A549 (cell line): Measurements from ENCODE around the gene APLP2. TPM values are rescaled to one million over a fixed set of nuclear protein-coding genes. Genes with fewer than 3 reads are reported as not detected.

Source experiments
- ATAC-seq, 2 experiments: fragments of 200-7000 bp in 1 of 2; fragments of >200 bp in 1 of 2; cut with Nextera tagmentation in 1 of 2; cut with Tn5 transposase in 1 of 2; 3 replicates each; pipeline versions ENCODE4 v1.8.0 to v1.9.1; 2018 to 2020; ENCODE audit warnings: mild to moderate bottlenecking in 1 of 2, moderate library complexity in 1 of 2
- CTCF ChIA-PET: fragments of 300-600 bp; sonication (Branson Sonifier 250); formaldehyde crosslinking; extraction: SDS; loops from one replicate; lab custom pipeline; 2021; ENCODE audit warnings: antibody characterized with exemption, inconsistent platforms; lab: Yijun Ruan, JAX
- POLR2A ChIA-PET: fragments of 350-600 bp; formaldehyde crosslinking; extraction: SDS; loops from one replicate; lab custom pipeline; 2021; ENCODE audit warnings: antibody characterized with exemption, inconsistent platforms; lab: Yijun Ruan, JAX
- DNase-seq, 2 experiments: peaks; one replicate each; pipeline versions ENCODE4 v3.0.0 to v3.0.0-alpha.2; 2011 to 2016; ENCODE audit warnings: low read depth in 1 of 2, low spot score in 1 of 2
- FAIRE-seq: peaks from 2 replicates; lab custom pipeline; 2011; peaks lifted over from hg19 to GRCh38; lab: Jason Lieb, UNC
- H3K27ac ChIP-seq, 2 experiments: fragments of >200 bp; sonication (Bioruptor Twin); formaldehyde crosslinking; 3 replicates each; pipeline ENCODE4 v1.5.1; 2016 to 2017
- H3K4me1 ChIP-seq: fragments of >200 bp; sonication (Bioruptor Twin); formaldehyde crosslinking; 3 replicates; pipeline ENCODE4 v1.6.1; 2016
- H3K4me2 ChIP-seq: fragments of >200 bp; sonication (Bioruptor Twin); formaldehyde crosslinking; 3 replicates; pipeline ENCODE4 v1.6.1; 2016
- H3K4me3 ChIP-seq: fragments of >200 bp; sonication (Bioruptor Twin); formaldehyde crosslinking; 3 replicates; pipeline ENCODE4 v1.5.1; 2016
- H3K9me3 ChIP-seq: fragments of >200 bp; sonication (Bioruptor Twin); formaldehyde crosslinking; 3 replicates; pipeline ENCODE4 v1.6.1; 2016
- ATOH8 ChIP-seq: fragments of 250-450 bp; sonication (Bioruptor Pico); IDR thresholded peaks from 2 replicates; pipeline ENCODE4 v1.5.0; 2020; ENCODE audit warnings: low read depth, mild to moderate bottlenecking, moderate library complexity
- CBX8 ChIP-seq: fragments of 200-600 bp; sonication (generic); IDR thresholded peaks from 2 replicates; pipeline ENCODE4 v1.6.1; 2016
- CEBPB ChIP-seq, 2 experiments: fragments of >200 bp in 1 of 2; sonication (Bioruptor Twin) in 1 of 2; formaldehyde crosslinking in 1 of 2; IDR thresholded peaks; 2 replicates each; pipeline ENCODE4 v1.6.1; 2012 to 2016
- E2F6 ChIP-seq: IDR thresholded peaks from 2 replicates; pipeline ENCODE4 v1.6.1; 2012; ENCODE audit warnings: low read depth, borderline replicate concordance
- EHF ChIP-seq: fragments of 250-450 bp; sonication (Bioruptor Pico); IDR thresholded peaks from 2 replicates; pipeline ENCODE4 v1.5.0; 2020; ENCODE audit warnings: mild to moderate bottlenecking
- EP300 ChIP-seq, 2 experiments: fragments of >200 bp; sonication (Bioruptor Twin); formaldehyde crosslinking; IDR thresholded peaks; 2 replicates in 1 of 2; 3 replicates in 1 of 2; pipeline ENCODE4 v1.6.1; 2016 to 2017
- FOXS1 ChIP-seq: fragments of 250-450 bp; sonication (Bioruptor Pico); IDR thresholded peaks from 2 replicates; pipeline ENCODE4 v1.5.0; 2020; ENCODE audit warnings: mild to moderate bottlenecking, moderate library complexity
- GATA3 ChIP-seq: IDR thresholded peaks from 2 replicates; pipeline ENCODE4 v1.6.1; 2012; ENCODE audit warnings: borderline replicate concordance
- HMGXB4 ChIP-seq: fragments of 250-450 bp; sonication (Bioruptor Pico); IDR thresholded peaks from 2 replicates; pipeline ENCODE4 v1.5.0; 2021; ENCODE audit warnings: mild to moderate bottlenecking, moderate library complexity, borderline replicate concordance
- HOXA7 ChIP-seq: fragments of 250-450 bp; sonication (Bioruptor Pico); IDR thresholded peaks from 2 replicates; pipeline ENCODE4 v1.5.0; 2020; ENCODE audit warnings: mild to moderate bottlenecking, moderate library complexity
- JUNB ChIP-seq: fragments of >200 bp; sonication (Bioruptor Twin); formaldehyde crosslinking; IDR thresholded peaks from 2 replicates; pipeline ENCODE4 v1.6.1; 2016
- KDM5A ChIP-seq: fragments of 200-600 bp; sonication (generic); IDR thresholded peaks from 2 replicates; pipeline ENCODE4 v1.6.1; 2016; ENCODE audit warnings: antibody characterized with exemption, mild to moderate bottlenecking
- MAFK ChIP-seq: fragments of 450-650 bp; IDR thresholded peaks from 2 replicates; pipeline ENCODE4 v1.6.1; 2014; ENCODE audit not compliant: partially characterized antibody
- MAX ChIP-seq: IDR thresholded peaks from 2 replicates; pipeline ENCODE4 v1.6.1; 2012
- MYC ChIP-seq: IDR thresholded peaks from 2 replicates; pipeline ENCODE4 v1.6.1; 2012; ENCODE audit warnings: mild to moderate bottlenecking, inconsistent platforms, low read length, improper control_type of control experiment, borderline replicate concordance
- NFE2L2 ChIP-seq: fragments of 150-350 bp; conservative IDR thresholded peaks from 2 replicates; pipeline ENCODE4 v1.6.1; 2014; ENCODE audit warnings: low read length
- NPAS2 ChIP-seq: fragments of 250-450 bp; sonication (Bioruptor Pico); IDR thresholded peaks from 2 replicates; pipeline ENCODE4 v1.8.0; 2022; ENCODE audit warnings: mild to moderate bottlenecking, moderate library complexity, borderline replicate concordance
- PBX3 ChIP-seq: IDR thresholded peaks from 2 replicates; pipeline ENCODE4 v1.6.1; 2012
- POLR2AphosphoS2 ChIP-seq: conservative IDR thresholded peaks from 2 replicates; pipeline ENCODE4 v1.6.1; 2012; ENCODE audit warnings: low read length, improper control_type of control experiment, inconsistent platforms
- RAD21 ChIP-seq, 2 experiments: fragments of >200 bp in 1 of 2; sonication (Bioruptor Twin) in 1 of 2; formaldehyde crosslinking in 1 of 2; IDR thresholded peaks in 1 of 2; conservative IDR thresholded peaks in 1 of 2; 2 replicates in 1 of 2; 3 replicates in 1 of 2; pipeline ENCODE4 v1.6.1; 2012 to 2018; ENCODE audit warnings: inconsistent platforms in 1 of 2
- RARB ChIP-seq: fragments of 250-450 bp; sonication (Bioruptor Pico); IDR thresholded peaks from 2 replicates; pipeline ENCODE4 v1.8.0; 2021; ENCODE audit warnings: mild to moderate bottlenecking, moderate library complexity
- RFX5 ChIP-seq: fragments of 450-650 bp; IDR thresholded peaks from 2 replicates; pipeline ENCODE4 v1.7.1; 2014; ENCODE audit warnings: antibody characterized with exemption, mild to moderate bottlenecking, moderate library complexity
- RNF2 ChIP-seq: fragments of 200-600 bp; sonication (generic); IDR thresholded peaks from 2 replicates; pipeline ENCODE4 v1.6.1; 2016; ENCODE audit warnings: low read depth, mild to moderate bottlenecking, antibody characterized with exemption, moderate library complexity, borderline replicate concordance
- SREBF2 ChIP-seq: fragments of 450-650 bp; IDR thresholded peaks from 2 replicates; pipeline ENCODE4 v1.6.1; 2014; ENCODE audit warnings: mild to moderate bottlenecking, moderate library complexity
- TP53 ChIP-seq: fragments of 250-450 bp; sonication (Bioruptor Pico); IDR thresholded peaks from 2 replicates; pipeline ENCODE4 v1.5.0; 2021; ENCODE audit warnings: mild to moderate bottlenecking, moderate library complexity
- USF2 ChIP-seq: fragments of 450-650 bp; IDR thresholded peaks from 2 replicates; pipeline ENCODE4 v1.6.1; 2014; ENCODE audit warnings: antibody characterized with exemption
- ZNF302 ChIP-seq: fragments of 250-450 bp; sonication (Bioruptor Pico); IDR thresholded peaks from 2 replicates; pipeline ENCODE4 v1.9.0; 2021; ENCODE audit warnings: inconsistent platforms, mild to moderate bottlenecking, moderate library complexity
- ZSCAN20 ChIP-seq: fragments of 250-450 bp; sonication (Bioruptor Pico); IDR thresholded peaks from 2 replicates; pipeline ENCODE4 v1.8.0; 2022; ENCODE audit warnings: mild to moderate bottlenecking, moderate library complexity
- WGBS: methylation state at CpG from one replicate; pipeline ENCODE4 v1.1.6; 2017; ENCODE audit errors: missing lambda C conversion rate; 5-methylcytosine and 5-hydroxymethylcytosine counted together
- polyA plus RNA-seq, 4 experiments: library from polyadenylated mRNA; depleted of rRNA in 3 of 4; stranded (reverse); fragments of >200 nt; fragmentation: RNase III in 1 of 4; extraction: RNeasy Plus Mini Kit Qiagen cat#74134 plus additional on column Dnase treatment in 1 of 4; gene quantifications; 2 replicates in 3 of 4; 3 replicates in 1 of 4; pipeline ENCODE4 v1.2.3, GENCODE V29; 2011 to 2017

APLP2 gene
- polyA plus RNA-seq, 2 of the 4 experiments (the other 2 are of a cell fraction), result 166 to 203 TPM

- H3K9me3 ChIP-seq, result no peaks in the 10 kb centered on the region
- no peak overlapping the region for H3K4me2 ChIP-seq
- H3K27ac ChIP-seq, result no peak overlapping the region
- POLR2A ChIA-PET, result no interaction called here
- 90% methylated on average over 5 of the region's 5 CpGs for WGBS
- H3K4me1 ChIP-seq, result peaks cover 16% of the 10 kb centered on the region
- FAIRE-seq, result no peak
- TF ChIP-seq PBX3 (no peak), ATOH8 (CRISPR knock-in tag) (no peak), JUNB (no peak), CBX8 (no peak), RARB (no peak), RNF2 (no peak), EP300 (IDR thresholded peaks at IDR 0.05) (no peak), GATA3 (no peak), E2F6 (no peak), NPAS2 (no peak), TP53 (CRISPR knock-in tag) (no peak)
- H3K4me3 ChIP-seq, result no peak overlapping the region
- no peak for ATAC-seq
- CTCF ChIA-PET, result interaction anchor here (0.6 to 3.1 kb wide), 3 partner anchors 10 to 336 kb away, joined by 5 to 15 read pairs (median 5); no protein-coding TSS in a partner anchor
- DNase-seq, result no peak
Observed at GRCh38 chr11:130121445-130121978, 51.8 kb downstream of the APLP2 start.

GRCh38 chr11:130122141-130122575 is 52.5 kb downstream of the APLP2 start:
- Histone ChIP-seq H3K4me2 (no peak overlapping the region), H3K4me1 (peaks cover 16% of the 10 kb centered on the region), H3K4me3 (no peak overlapping the region), H3K27ac (no peak overlapping the region), H3K9me3 (no peaks in the 10 kb centered on the region)
- ATAC-seq (no peak), FAIRE-seq (no peak), DNase-seq (no peak)
- WGBS, result 92% methylated on average over 7 of the region's 7 CpGs
- TF ChIP-seq ZNF302 (CRISPR knock-in tag) (no peak), KDM5A (no peak), NPAS2 (no peak), EP300 (IDR thresholded peaks at IDR 0.05) (no peak), SREBF2 (no peak), MYC (no peak), MAFK (no peak), CEBPB (IDR thresholded peaks at IDR 0.05) (no peak), RFX5 (no peak), POLR2AphosphoS2 (no peak), HMGXB4 (CRISPR knock-in tag) (no peak), ZSCAN20 (no peak), MAX (no peak), RNF2 (no peak), NFE2L2 (no peak), EHF (CRISPR knock-in tag) (no peak), RAD21 (conservative IDR thresholded peaks at IDR 0.05 in 1 of 2, IDR thresholded peaks at IDR 0.05 in 1 of 2) (no peak), HOXA7 (no peak), FOXS1 (CRISPR knock-in tag) (no peak), USF2 (no peak)
- ChIA-PET CTCF (interaction anchor here (0.6 to 3.1 kb wide), 4 partner anchors 10 to 336 kb away, joined by 3 to 15 read pairs (median 5); no protein-coding TSS in a partner anchor), POLR2A (interaction anchor here (0.8 kb wide), 1 partner anchor 120 kb away, joined by 3 read pairs; the partner anchor contains the start of gene PRDM10)
